Endothelial cell of umbilical vein (primary cell): ENCODE results near the gene CMSS1. TPM values are rescaled to one million over a fixed set of nuclear protein-coding genes. Genes with fewer than 3 reads are reported as not detected.

ENCODE experiments used
- BruUV-seq: library from RNA; stranded (reverse); fragments of 400-500 nt; replicated peaks from 2 replicates; lab custom pipeline; 2021; lab: Mats Ljungman, UMichigan
- CTCF ChIA-PET: fragments of 300-600, 350-600 bp; sonication (Branson Sonifier 250); formaldehyde crosslinking; loops from one replicate; lab custom pipeline; 2021; ENCODE audit warnings: antibody characterized with exemption, inconsistent platforms; lab: Charles Lee
- POLR2A ChIA-PET: fragments of 300-600, 350-600 bp; sonication (Branson Sonifier 250); formaldehyde crosslinking; loops from one replicate; lab custom pipeline; 2021; ENCODE audit warnings: antibody characterized with exemption, inconsistent platforms; lab: Charles Lee
- DNase-seq: peaks from one replicate; pipeline ENCODE4 v3.0.0-alpha.2; 2011; ENCODE audit warnings: low read depth, low spot score
- FAIRE-seq: peaks from 2 replicates; lab custom pipeline; 2011; peaks lifted over from hg19 to GRCh38; lab: Jason Lieb, UNC
- H2AFZ ChIP-seq: 2 replicates; pipeline ENCODE4 v1.6.0; 2012; ENCODE audit warnings: low read depth, low read length, control low read depth, inconsistent platforms
- H3K27ac ChIP-seq: 2 replicates; pipeline ENCODE4 v1.5.1; 2011; ENCODE audit warnings: low read depth, mild to moderate bottlenecking, control low read depth, low read length, moderate library complexity; ENCODE audit not compliant: insufficient read depth
- H3K27me3 ChIP-seq, 2 experiments: 2 replicates each; pipeline versions ENCODE4 v1.6.0 to v1.6.1; 2011; ENCODE audit warnings: low read length in 2 of 2, mixed read lengths in 1 of 2; ENCODE audit not compliant: control insufficient read depth in 2 of 2, insufficient read depth in 2 of 2
- H3K36me3 ChIP-seq, 2 experiments: 2 replicates in 1 of 2; 3 replicates in 1 of 2; pipeline ENCODE4 v1.5.1; 2011; ENCODE audit warnings: low read length in 2 of 2, mild to moderate bottlenecking in 1 of 2, moderate library complexity in 1 of 2; ENCODE audit not compliant: control insufficient read depth in 2 of 2, insufficient read depth in 2 of 2; ENCODE audit errors: extremely low read depth in 1 of 2
- H3K4me1 ChIP-seq: 3 replicates; pipeline ENCODE4 v1.5.1; 2011; ENCODE audit warnings: mild to moderate bottlenecking, low read length; ENCODE audit not compliant: control insufficient read depth, insufficient read depth; ENCODE audit errors: extremely low read depth
- H3K4me2 ChIP-seq: 2 replicates; pipeline ENCODE4 v1.6.1; 2011; ENCODE audit warnings: low read length, control low read depth, mixed read lengths; ENCODE audit not compliant: insufficient read depth
- H3K4me3 ChIP-seq, 3 experiments: fragments of 200-600 bp in 1 of 3; sonication (generic), shearing (Covaris generic) in 1 of 3; replicated peaks in 1 of 3; 2 replicates each; pipeline ENCODE4 v1.5.1; 2011 to 2016; ENCODE audit warnings: control low read depth in 3 of 3, low read length in 3 of 3, mild to moderate bottlenecking in 2 of 3, inconsistent platforms in 1 of 3, low read depth in 1 of 3, moderate library complexity in 1 of 3; ENCODE audit not compliant: insufficient read depth in 1 of 3
- H3K79me2 ChIP-seq: 2 replicates; pipeline ENCODE4 v1.6.0; 2012; ENCODE audit warnings: low read length, inconsistent platforms; ENCODE audit not compliant: control insufficient read depth, insufficient read depth
- H3K9ac ChIP-seq: replicated peaks from 2 replicates; pipeline ENCODE3; 2011; ENCODE audit warnings: low read length, control low read depth; ENCODE audit not compliant: insufficient read depth; ENCODE audit errors: extremely low read depth
- H3K9me1 ChIP-seq: replicated peaks from 3 replicates; pipeline ENCODE4 v1.6.0; 2011; ENCODE audit warnings: mild to moderate bottlenecking, low read length; ENCODE audit not compliant: control insufficient read depth, insufficient read depth; ENCODE audit errors: extremely low read depth
- H3K9me3 ChIP-seq: replicated peaks from 2 replicates; pipeline ENCODE4 v1.5.1; 2012; ENCODE audit warnings: low read length, inconsistent platforms; ENCODE audit not compliant: control insufficient read depth, insufficient read depth
- H4K20me1 ChIP-seq: replicated peaks from 2 replicates; pipeline ENCODE3; 2011; ENCODE audit warnings: mild to moderate bottlenecking, low read length; ENCODE audit not compliant: control insufficient read depth, insufficient read depth; ENCODE audit errors: extremely low read depth
- CTCF ChIP-seq, 2 donors: IDR thresholded peaks; 1 replicate in 1 of 2; 2 replicates in 1 of 2; pipeline ENCODE4 v1.5.1; 2011; ENCODE audit warnings: low read length in 2 of 2, mild to moderate bottlenecking in 2 of 2, moderate library complexity in 2 of 2, control low read depth in 1 of 2, inconsistent platforms in 1 of 2, low read depth in 1 of 2; ENCODE audit not compliant: insufficient read depth in 1 of 2; ENCODE audit errors: extremely low read depth in 1 of 2
- EZH2 ChIP-seq: IDR thresholded peaks from 2 replicates; pipeline ENCODE4 v1.6.1; 2012; ENCODE audit warnings: borderline replicate concordance, low read depth, mild to moderate bottlenecking, moderate library complexity, low read length, inconsistent platforms; ENCODE audit not compliant: severe bottlenecking
- FOS ChIP-seq: IDR thresholded peaks from 2 replicates; pipeline ENCODE4 v1.6.1; 2011; ENCODE audit warnings: mild to moderate bottlenecking, low read length, moderate library complexity, borderline replicate concordance; ENCODE audit not compliant: insufficient read depth
- GATA2 ChIP-seq: IDR thresholded peaks from 2 replicates; pipeline ENCODE4 v1.7.0; 2011; ENCODE audit warnings: low read depth, mild to moderate bottlenecking, moderate library complexity, mixed read lengths, low read length; ENCODE audit not compliant: insufficient read length, insufficient read depth
- JUN ChIP-seq: IDR thresholded peaks from 2 replicates; pipeline ENCODE4 v1.6.1; 2011; ENCODE audit warnings: borderline replicate concordance, low read depth; ENCODE audit not compliant: insufficient read length, insufficient read depth
- MAX ChIP-seq: IDR thresholded peaks from 2 replicates; pipeline ENCODE4 v1.6.1; 2011; ENCODE audit not compliant: insufficient read depth, insufficient read length
- MYC ChIP-seq: IDR thresholded peaks from one replicate; pipeline ENCODE4 v1.6.1; 2011; ENCODE audit warnings: mild to moderate bottlenecking, low read depth, low read length
- POLR2A ChIP-seq: IDR thresholded peaks from 2 replicates; pipeline ENCODE4 v1.6.1; 2012; ENCODE audit warnings: low read depth, mild to moderate bottlenecking, control low read depth, low read length
- POLR2AphosphoS5 ChIP-seq: IDR thresholded peaks from 2 replicates; pipeline ENCODE4 v1.6.1; 2012; ENCODE audit warnings: low read depth, mild to moderate bottlenecking, control low read depth, low read length, moderate library complexity; ENCODE audit not compliant: insufficient read depth
- dilution Hi-C: fragments of 300-500 bp; cut with MboI; formaldehyde crosslinking; loops from one replicate; pipeline ENCODE4 v1.15.0; 2019; ENCODE audit warnings: low sequenced_read_pairs; ENCODE audit not compliant: extremely low pct_ligation_motif_present
- intact Hi-C: fragments of 100-400 bp; cut with micrococcal nuclease; formaldehyde crosslinking; loops from one replicate; pipeline ENCODE4 v1.10.0; 2022
- polyA plus RNA-seq, 4 experiments: library from polyadenylated mRNA; depleted of rRNA in 3 of 4; stranded (reverse) in 3 of 4; unstranded in 1 of 4; fragments of >200 nt; gene quantifications; 2 replicates each; pipeline versions ENCODE4 v1.2.1 to v1.2.3, GENCODE V29; 2011 to 2012; ENCODE audit warnings: missing spikeins in 1 of 4
- total RNA-seq: library from RNA; stranded (reverse); gene quantifications from 2 replicates; pipeline ENCODE4 v1.2.3, GENCODE V29; 2021

The CMSS1 gene
- total and polyA plus RNA-seq, 2 donors (not counting 3 experiments of a cell fraction or from before 2014, with no cell fraction given), result 9.7 to 60.6 TPM

GRCh38 chr3:99885851-99886250, 68.2 kb downstream of the CMSS1 start:
- no peaks in the 10 kb centered on the region for H3K79me2 ChIP-seq
- ChIA-PET CTCF (interaction anchor here (0.8 kb wide), 1 partner anchor 8 kb away, joined by 3 read pairs; no protein-coding TSS in a partner anchor), POLR2A (no interaction called here)
- FAIRE-seq (no peak), DNase-seq (no peak)
- no peaks in the 10 kb centered on the region for H3K9me1 ChIP-seq
- H3K9ac ChIP-seq, result no peak overlapping the region
- no peaks in the 10 kb centered on the region for H3K27me3 ChIP-seq
- dilution Hi-C loops, result no loop called here
- peaks cover 30% of the 10 kb centered on the region for H3K4me1 ChIP-seq
- no peak overlapping the region for H3K27ac ChIP-seq
- H4K20me1 ChIP-seq, result no peaks in the 10 kb centered on the region
- no peak overlapping the region for H2AFZ ChIP-seq
- H3K4me3 ChIP-seq, result no peak overlapping the region
- no peak for TF ChIP-seq MAX
- no peak for TF ChIP-seq FOS
- no peak for TF ChIP-seq POLR2A
- TF ChIP-seq CTCF (IDR thresholded peaks at IDR 0.05; ENCODE audit: extremely low read depth in 1 of 2, insufficient read depth in 1 of 2, low read depth in 1 of 2, low read length in 2 of 2), result no peak
- TF ChIP-seq POLR2AphosphoS5, result no peak
- no peak for TF ChIP-seq GATA2
- TF ChIP-seq EZH2, result no peak
- no peak for TF ChIP-seq JUN
- no peak for TF ChIP-seq MYC
- no TSS peak for BruUV-seq
- H3K4me2 ChIP-seq, result no peak overlapping the region
- no peaks in the 10 kb centered on the region for H3K9me3 ChIP-seq
- intact Hi-C loops, result no loop called here
- no peaks in the 10 kb centered on the region for H3K36me3 ChIP-seq
